ENCODE measurements around the gene MALRD1. TPM values are rescaled to one million over a fixed set of nuclear protein-coding genes. Genes with fewer than 3 reads are reported as not detected.

Gene MALRD1
- total RNA-seq, 2 donors from 2014 or later: 0.27 to 0.40 TPM

- Histone ChIP-seq H3K4me1 (no peaks in the 10 kb centered on the region), H3K9me3 (no peaks in the 10 kb centered on the region), H3K27me3 (no peaks in the 10 kb centered on the region), H3K27ac (no peak overlapping the region), H3K4me3 (no peak overlapping the region), H3K36me3 (no peaks in the 10 kb centered on the region), H3K9ac (ENCODE audit: low read depth in 2 of 2, low read length in 2 of 2) (no peak overlapping the region)
- intact Hi-C loops (cut with DNase I): no loop called here
- DNase-seq: no peak
- no peak for TF ChIP-seq CTCF (IDR thresholded peaks at IDR 0.05)
Observed at GRCh38 chr10:19713800-19714525, 665.4 kb downstream of the MALRD1 start.

GRCh38 chr10:19719284-19719683 lies 670.7 kb downstream of the MALRD1 start:
- Histone ChIP-seq H3K27me3 (no peaks in the 10 kb centered on the region), H3K4me1 (no peaks in the 10 kb centered on the region), H3K27ac (no peak overlapping the region), H3K9me3 (no peaks in the 10 kb centered on the region), H3K4me3 (no peak overlapping the region), H3K36me3 (no peaks in the 10 kb centered on the region), H3K9ac (ENCODE audit: low read depth in 2 of 2, low read length in 2 of 2) (no peak overlapping the region)
- DNase-seq: no peak
- intact Hi-C loops (cut with DNase I): no loop called here
- TF ChIP-seq CTCF (IDR thresholded peaks at IDR 0.05): no peak

DNA sequence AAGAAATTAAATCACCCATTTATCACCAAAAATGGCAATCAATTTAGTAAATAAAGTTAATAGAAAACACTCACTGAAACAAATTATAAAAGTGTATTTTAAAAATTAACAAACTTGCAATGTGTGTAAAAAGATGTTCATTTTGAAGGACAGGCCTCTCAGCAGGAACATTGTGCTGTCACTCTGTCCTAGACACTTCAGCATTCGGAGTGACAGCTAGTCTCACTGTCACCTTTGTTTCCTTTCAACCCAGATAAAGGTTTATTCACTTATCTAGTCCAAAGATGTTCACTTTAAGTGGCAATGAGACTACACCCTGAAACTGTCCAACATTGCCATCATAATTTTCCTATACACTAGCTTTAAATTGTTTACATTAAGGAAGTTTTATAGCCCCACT lies 675.7 kb downstream of the MALRD1 start:
- intact Hi-C loops (cut with DNase I): no loop called here
- Histone ChIP-seq H3K9me3 (no peaks in the 10 kb centered on the region), H3K36me3 (no peaks in the 10 kb centered on the region), H3K27ac (no peak overlapping the region), H3K4me1 (no peaks in the 10 kb centered on the region), H3K4me3 (no peak overlapping the region), H3K9ac (ENCODE audit: low read depth in 2 of 2, low read length in 2 of 2) (no peak overlapping the region), H3K27me3 (no peaks in the 10 kb centered on the region)
- DNase-seq: no peak
- no peak for TF ChIP-seq CTCF (IDR thresholded peaks at IDR 0.05)

GRCh38 chr10:19728376-19728775 lies 679.8 kb downstream of the MALRD1 start:
- H3K4me1 ChIP-seq: no peaks in the 10 kb centered on the region
- no peaks in the 10 kb centered on the region for H3K27me3 ChIP-seq
- no peak overlapping the region for H3K9ac ChIP-seq (ENCODE audit: low read depth in 2 of 2, low read length in 2 of 2)
- intact Hi-C loops (cut with DNase I): no loop called here
- H3K4me3 ChIP-seq: no peak overlapping the region
- TF ChIP-seq CTCF (IDR thresholded peaks at IDR 0.05): no peak
- no peak overlapping the region for H3K27ac ChIP-seq
- no peaks in the 10 kb centered on the region for H3K36me3 ChIP-seq
- H3K9me3 ChIP-seq: no peaks in the 10 kb centered on the region
- DNase-seq: no peak

GRCh38 chr10:19728964-19729363 lies 680.4 kb downstream of the MALRD1 start:
- Histone ChIP-seq H3K4me3 (no peak overlapping the region), H3K36me3 (no peaks in the 10 kb centered on the region), H3K9ac (ENCODE audit: low read depth in 2 of 2, low read length in 2 of 2) (no peak overlapping the region), H3K27ac (no peak overlapping the region), H3K9me3 (no peaks in the 10 kb centered on the region), H3K27me3 (no peaks in the 10 kb centered on the region), H3K4me1 (no peaks in the 10 kb centered on the region)
- no peak for DNase-seq
- no peak for TF ChIP-seq CTCF (IDR thresholded peaks at IDR 0.05)
- intact Hi-C loops (cut with DNase I): no loop called here

Data from colonic mucosa (tissue), 4 donors.